GM12872 (cell line): ENCODE measurements around the gene CHST9.

Experiments used
- CTCF ChIP-seq: IDR thresholded peaks from 3 replicates; pipeline ENCODE4 v1.5.1; 2011; ENCODE audit warnings: low read depth, mild to moderate bottlenecking, low read length, moderate library complexity; ENCODE audit not compliant: insufficient read depth

CHST9 gene

GRCh38 chr18:27181726-27182125 lies 3.4 kb downstream of the CHST9 start:
- TF ChIP-seq CTCF: no peak

- no peak for TF ChIP-seq CTCF
Observed at GRCh38 chr18:27178424-27178823, 6.7 kb downstream of the CHST9 start.

- no peak for TF ChIP-seq CTCF
Observed at GRCh38 chr18:27175914-27176313, 9.2 kb downstream of the CHST9 start.

- no peak for TF ChIP-seq CTCF
Observed at GRCh38 chr18:27175245-27175644, 9.9 kb downstream of the CHST9 start.

- TF ChIP-seq CTCF: no peak
Observed at GRCh38 chr18:27171993-27172392, 13.1 kb downstream of the CHST9 start.

- TF ChIP-seq CTCF: no peak
Observed at GRCh38 chr18:27165412-27165811, 19.7 kb downstream of the CHST9 start.

- no peak for TF ChIP-seq CTCF
Observed at GRCh38 chr18:27164905-27165304, 20.2 kb downstream of the CHST9 start.

GRCh38 chr18:27163197-27163716 lies 21.9 kb downstream of the CHST9 start:
- peak; percentile 32; the same call in 2 of the 3 replicates for TF ChIP-seq CTCF
